SK-N-SH treated with all-trans-retinoic acid at 6 μM for 48 hours (cell line): Measurements from ENCODE around the gene SERPINA10.

Source experiments
- ATAC-seq: fragments of 200-7000 bp; cut with Tn5 transposase; 3 replicates; pipeline ENCODE4 v1.9.1; 2020; ENCODE audit warnings: mild to moderate bottlenecking, moderate library complexity
- BACH2 ChIP-seq: fragments of 250-450 bp; sonication (Bioruptor Pico); IDR thresholded peaks from 2 replicates; pipeline ENCODE4 v1.9.0; 2021; ENCODE audit warnings: mild to moderate bottlenecking, borderline replicate concordance
- CSDC2 ChIP-seq: fragments of 250-450 bp; sonication (Bioruptor Pico); IDR thresholded peaks from 2 replicates; pipeline ENCODE4 v1.5.0; 2020; ENCODE audit warnings: mild to moderate bottlenecking, moderate library complexity
- ESRRG ChIP-seq: fragments of 250-450 bp; sonication (Bioruptor Pico); IDR thresholded peaks from 2 replicates; pipeline ENCODE4 v1.6.1; 2021; ENCODE audit warnings: mild to moderate bottlenecking
- GLIS3 ChIP-seq: fragments of 250-450 bp; sonication (Bioruptor Pico); IDR thresholded peaks from 2 replicates; pipeline ENCODE4 v1.5.0; 2020; ENCODE audit warnings: mild to moderate bottlenecking, moderate library complexity
- ISL1 ChIP-seq: fragments of 250-450 bp; sonication (Bioruptor Pico); IDR thresholded peaks from 2 replicates; pipeline ENCODE4 v2.1.2; 2022; ENCODE audit warnings: mild to moderate bottlenecking, moderate library complexity
- RARB ChIP-seq: fragments of 250-450 bp; sonication (Bioruptor Pico); IDR thresholded peaks from 2 replicates; pipeline ENCODE4 v1.8.0; 2021; ENCODE audit warnings: mild to moderate bottlenecking, moderate library complexity
- SNAI2 ChIP-seq: fragments of 250-450 bp; sonication (Bioruptor Pico); IDR thresholded peaks from 2 replicates; pipeline ENCODE4 v1.5.0; 2020; ENCODE audit warnings: mild to moderate bottlenecking, moderate library complexity
- TCF4 ChIP-seq: fragments of 250-450 bp; sonication (Bioruptor Pico); IDR thresholded peaks from 2 replicates; pipeline ENCODE4 v1.8.0; 2021; ENCODE audit warnings: mild to moderate bottlenecking, moderate library complexity, borderline replicate concordance
- ZC3H10 ChIP-seq: fragments of 250-450 bp; sonication (Bioruptor Pico); IDR thresholded peaks from 2 replicates; pipeline ENCODE4 v1.5.1; 2021; ENCODE audit warnings: mild to moderate bottlenecking, moderate library complexity
- ZFP3 ChIP-seq: fragments of 250-450 bp; sonication (Bioruptor Pico); IDR thresholded peaks from 2 replicates; pipeline ENCODE4 v1.5.0; 2020; ENCODE audit warnings: mild to moderate bottlenecking, moderate library complexity
- TF ChIP-seq, protein P1 (sequence below): fragments of 250-450 bp; sonication (Bioruptor Pico); IDR thresholded peaks from 2 replicates; pipeline ENCODE4 v1.5.1; 2020; ENCODE audit warnings: low read depth, mild to moderate bottlenecking, moderate library complexity
- TF ChIP-seq, protein P2 (sequence below): fragments of 250-450 bp; sonication (Bioruptor Pico); IDR thresholded peaks from 2 replicates; pipeline ENCODE4 v1.5.1; 2021; ENCODE audit warnings: mild to moderate bottlenecking, moderate library complexity
- TF ChIP-seq, protein P3 (sequence below): fragments of 250-450 bp; sonication (Bioruptor Pico); IDR thresholded peaks from 2 replicates; pipeline ENCODE4 v1.5.0; 2020; ENCODE audit warnings: mild to moderate bottlenecking, moderate library complexity
- TF ChIP-seq, protein P4 (sequence below): fragments of 250-450 bp; sonication (Bioruptor Pico); IDR thresholded peaks from 2 replicates; pipeline ENCODE4 v1.8.0; 2020; ENCODE audit warnings: mild to moderate bottlenecking, moderate library complexity, borderline replicate concordance

Gene SERPINA10

DNA sequence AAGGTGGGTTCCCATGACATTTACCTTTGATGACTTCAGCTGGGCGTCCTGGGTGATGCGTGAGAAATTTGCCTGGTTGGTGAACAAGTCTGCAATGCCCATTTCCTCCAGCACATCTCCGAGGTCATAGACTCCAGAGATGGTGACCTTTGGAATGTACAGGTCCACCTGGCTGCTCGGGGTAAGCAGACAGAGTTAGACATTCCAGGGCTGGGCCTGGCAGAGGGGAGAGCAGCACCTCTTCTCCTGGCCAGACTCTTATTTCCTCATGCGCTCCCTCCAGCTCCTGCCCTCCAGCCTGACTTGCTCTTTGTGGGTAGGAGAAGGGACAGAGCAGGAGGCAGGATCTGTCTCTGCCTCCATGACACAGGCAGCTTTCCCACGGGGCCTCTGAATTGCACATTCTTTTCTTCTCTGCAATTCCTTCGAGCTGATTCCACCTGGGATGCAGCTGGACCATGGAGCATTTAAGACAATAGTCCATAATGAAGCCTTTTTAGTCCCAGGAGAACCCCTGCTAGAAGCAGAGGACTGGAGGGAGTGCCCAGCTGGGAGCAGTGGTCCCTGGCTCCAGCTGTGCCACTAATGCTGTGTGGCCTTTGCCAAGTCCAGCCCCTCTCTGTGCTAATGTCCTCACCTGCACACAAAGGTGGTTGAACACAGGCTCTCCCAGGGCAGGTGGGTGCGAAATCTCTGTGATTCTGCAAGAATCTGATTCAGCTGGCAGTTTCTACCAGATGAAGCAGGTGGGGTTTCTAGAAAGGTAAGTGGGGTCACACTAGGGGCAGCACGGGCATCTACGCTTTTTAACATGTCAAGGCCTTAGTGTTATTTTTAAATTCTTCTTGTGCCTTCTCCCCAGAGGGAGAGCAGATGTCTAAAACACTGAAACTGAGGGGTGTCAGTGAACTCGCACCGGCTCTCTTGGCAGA lies 13.2 kb upstream of the SERPINA10 start:
- TF ChIP-seq, protein P1, sequence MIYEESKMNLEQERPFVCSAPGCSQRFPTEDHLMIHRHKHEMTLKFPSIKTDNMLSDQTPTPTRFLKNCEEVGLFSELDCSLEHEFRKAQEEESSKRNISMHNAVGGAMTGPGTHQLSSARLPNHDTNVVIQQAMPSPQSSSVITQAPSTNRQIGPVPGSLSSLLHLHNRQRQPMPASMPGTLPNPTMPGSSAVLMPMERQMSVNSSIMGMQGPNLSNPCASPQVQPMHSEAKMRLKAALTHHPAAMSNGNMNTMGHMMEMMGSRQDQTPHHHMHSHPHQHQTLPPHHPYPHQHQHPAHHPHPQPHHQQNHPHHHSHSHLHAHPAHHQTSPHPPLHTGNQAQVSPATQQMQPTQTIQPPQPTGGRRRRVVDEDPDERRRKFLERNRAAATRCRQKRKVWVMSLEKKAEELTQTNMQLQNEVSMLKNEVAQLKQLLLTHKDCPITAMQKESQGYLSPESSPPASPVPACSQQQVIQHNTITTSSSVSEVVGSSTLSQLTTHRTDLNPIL (CRISPR knock-in tag): no peak
- TF ChIP-seq CSDC2 (CRISPR knock-in tag): no peak
- no peak for TF ChIP-seq ISL1
- TF ChIP-seq, all 23 proteins: peak for 0
- no peak for ATAC-seq

DNA sequence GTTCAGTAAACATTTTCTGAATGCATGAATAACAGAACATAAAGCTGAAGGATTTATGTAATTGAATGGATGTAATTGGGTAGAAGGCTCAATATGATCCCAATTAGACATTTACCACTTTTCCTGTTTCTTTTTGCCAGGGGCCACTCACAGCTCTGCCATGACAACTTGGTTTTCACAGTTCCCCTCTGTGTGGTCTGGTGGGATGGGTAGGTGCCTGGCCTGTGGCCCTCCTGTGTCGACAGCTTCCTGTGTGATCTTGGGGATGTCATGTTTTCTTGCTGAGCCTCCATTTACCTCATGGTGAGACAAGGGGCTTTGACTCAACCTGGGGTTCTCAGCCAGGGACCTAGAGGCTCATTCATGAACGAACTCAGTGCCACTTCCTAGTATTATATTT lies 12.6 kb upstream of the SERPINA10 start:
- TF ChIP-seq BACH2 (CRISPR knock-in tag) (no peak), SNAI2 (no peak)
- TF ChIP-seq, protein P2, sequence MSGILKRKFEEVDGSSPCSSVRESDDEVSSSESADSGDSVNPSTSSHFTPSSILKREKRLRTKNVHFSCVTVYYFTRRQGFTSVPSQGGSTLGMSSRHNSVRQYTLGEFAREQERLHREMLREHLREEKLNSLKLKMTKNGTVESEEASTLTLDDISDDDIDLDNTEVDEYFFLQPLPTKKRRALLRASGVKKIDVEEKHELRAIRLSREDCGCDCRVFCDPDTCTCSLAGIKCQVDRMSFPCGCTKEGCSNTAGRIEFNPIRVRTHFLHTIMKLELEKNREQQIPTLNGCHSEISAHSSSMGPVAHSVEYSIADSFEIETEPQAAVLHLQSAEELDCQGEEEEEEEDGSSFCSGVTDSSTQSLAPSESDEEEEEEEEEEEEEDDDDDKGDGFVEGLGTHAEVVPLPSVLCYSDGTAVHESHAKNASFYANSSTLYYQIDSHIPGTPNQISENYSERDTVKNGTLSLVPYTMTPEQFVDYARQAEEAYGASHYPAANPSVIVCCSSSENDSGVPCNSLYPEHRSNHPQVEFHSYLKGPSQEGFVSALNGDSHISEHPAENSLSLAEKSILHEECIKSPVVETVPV (CRISPR knock-in tag): no peak
- TF ChIP-seq, protein P3, sequence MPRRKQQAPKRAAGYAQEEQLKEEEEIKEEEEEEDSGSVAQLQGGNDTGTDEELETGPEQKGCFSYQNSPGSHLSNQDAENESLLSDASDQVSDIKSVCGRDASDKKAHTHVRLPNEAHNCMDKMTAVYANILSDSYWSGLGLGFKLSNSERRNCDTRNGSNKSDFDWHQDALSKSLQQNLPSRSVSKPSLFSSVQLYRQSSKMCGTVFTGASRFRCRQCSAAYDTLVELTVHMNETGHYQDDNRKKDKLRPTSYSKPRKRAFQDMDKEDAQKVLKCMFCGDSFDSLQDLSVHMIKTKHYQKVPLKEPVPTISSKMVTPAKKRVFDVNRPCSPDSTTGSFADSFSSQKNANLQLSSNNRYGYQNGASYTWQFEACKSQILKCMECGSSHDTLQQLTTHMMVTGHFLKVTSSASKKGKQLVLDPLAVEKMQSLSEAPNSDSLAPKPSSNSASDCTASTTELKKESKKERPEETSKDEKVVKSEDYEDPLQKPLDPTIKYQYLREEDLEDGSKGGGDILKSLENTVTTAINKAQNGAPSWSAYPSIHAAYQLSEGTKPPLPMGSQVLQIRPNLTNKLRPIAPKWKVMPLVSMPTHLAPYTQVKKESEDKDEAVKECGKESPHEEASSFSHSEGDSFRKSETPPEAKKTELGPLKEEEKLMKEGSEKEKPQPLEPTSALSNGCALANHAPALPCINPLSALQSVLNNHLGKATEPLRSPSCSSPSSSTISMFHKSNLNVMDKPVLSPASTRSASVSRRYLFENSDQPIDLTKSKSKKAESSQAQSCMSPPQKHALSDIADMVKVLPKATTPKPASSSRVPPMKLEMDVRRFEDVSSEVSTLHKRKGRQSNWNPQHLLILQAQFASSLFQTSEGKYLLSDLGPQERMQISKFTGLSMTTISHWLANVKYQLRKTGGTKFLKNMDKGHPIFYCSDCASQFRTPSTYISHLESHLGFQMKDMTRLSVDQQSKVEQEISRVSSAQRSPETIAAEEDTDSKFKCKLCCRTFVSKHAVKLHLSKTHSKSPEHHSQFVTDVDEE: no peak
- TF ChIP-seq, all 23 proteins: peak for 0
- ATAC-seq: no peak

DNA sequence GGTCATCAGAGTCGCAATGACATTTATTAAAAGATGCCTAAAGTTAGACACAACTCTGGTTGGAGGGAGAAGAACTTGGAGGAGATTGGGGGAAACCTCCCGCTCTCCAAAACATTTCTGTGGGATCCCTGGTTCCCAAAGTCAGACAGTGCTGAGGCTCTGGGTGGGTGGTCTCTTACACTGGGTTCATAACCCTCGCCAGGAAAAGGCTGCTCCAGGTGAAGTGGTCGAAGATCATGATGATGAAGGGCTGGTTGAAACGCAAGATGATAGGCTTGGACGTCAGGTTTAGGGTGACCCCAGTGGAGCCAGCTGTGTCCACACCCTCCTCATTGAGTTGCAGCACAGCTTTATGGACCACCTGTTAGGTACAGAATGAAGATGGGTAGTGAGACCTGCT lies 11.2 kb upstream of the SERPINA10 start:
- ATAC-seq: no peak
- TF ChIP-seq ZFP3 (CRISPR knock-in tag) (no peak), RARB (CRISPR knock-in tag) (no peak), TCF4 (no peak)
- TF ChIP-seq, all 23 proteins: peak for 0

DNA sequence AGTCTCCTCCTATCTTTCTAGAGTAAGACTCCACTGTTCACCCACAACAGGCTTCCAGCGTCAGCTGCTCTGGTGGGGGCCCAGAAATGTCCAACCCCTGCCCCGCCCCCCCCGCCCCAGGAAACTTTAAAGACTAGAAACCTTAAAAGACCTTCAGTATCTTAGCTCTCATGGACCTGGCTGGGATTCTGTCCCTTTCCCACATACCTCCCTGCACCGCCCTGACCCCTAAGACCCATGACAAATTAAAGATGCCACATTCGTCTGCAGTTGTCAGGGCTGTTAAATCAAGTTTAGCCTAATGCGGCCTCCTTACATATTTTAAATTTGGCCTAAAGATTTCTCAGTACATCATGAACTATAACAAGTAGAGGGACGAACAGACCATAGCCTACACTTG lies 10.0 kb upstream of the SERPINA10 start:
- TF ChIP-seq GLIS3 (CRISPR knock-in tag) (no peak), ESRRG (CRISPR knock-in tag) (no peak), CSDC2 (CRISPR knock-in tag) (no peak), SNAI2 (no peak), TCF4 (no peak), ZC3H10 (CRISPR knock-in tag) (no peak)
- TF ChIP-seq, protein P3: no peak
- TF ChIP-seq, protein P4, sequence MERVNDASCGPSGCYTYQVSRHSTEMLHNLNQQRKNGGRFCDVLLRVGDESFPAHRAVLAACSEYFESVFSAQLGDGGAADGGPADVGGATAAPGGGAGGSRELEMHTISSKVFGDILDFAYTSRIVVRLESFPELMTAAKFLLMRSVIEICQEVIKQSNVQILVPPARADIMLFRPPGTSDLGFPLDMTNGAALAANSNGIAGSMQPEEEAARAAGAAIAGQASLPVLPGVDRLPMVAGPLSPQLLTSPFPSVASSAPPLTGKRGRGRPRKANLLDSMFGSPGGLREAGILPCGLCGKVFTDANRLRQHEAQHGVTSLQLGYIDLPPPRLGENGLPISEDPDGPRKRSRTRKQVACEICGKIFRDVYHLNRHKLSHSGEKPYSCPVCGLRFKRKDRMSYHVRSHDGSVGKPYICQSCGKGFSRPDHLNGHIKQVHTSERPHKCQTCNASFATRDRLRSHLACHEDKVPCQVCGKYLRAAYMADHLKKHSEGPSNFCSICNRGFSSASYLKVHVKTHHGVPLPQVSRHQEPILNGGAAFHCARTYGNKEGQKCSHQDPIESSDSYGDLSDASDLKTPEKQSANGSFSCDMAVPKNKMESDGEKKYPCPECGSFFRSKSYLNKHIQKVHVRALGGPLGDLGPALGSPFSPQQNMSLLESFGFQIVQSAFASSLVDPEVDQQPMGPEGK: no peak
- TF ChIP-seq, protein P2 (CRISPR knock-in tag): no peak
- TF ChIP-seq, all 23 proteins: peak for 0
- no peak for ATAC-seq
